ENCODE data around the gene APOC3. TPM values are rescaled to one million over a fixed set of nuclear protein-coding genes. Genes with fewer than 3 reads are reported as not detected.
"Not testable (repeated sequence)": the region's sequence is repeated elsewhere in the genome, so short reads cannot be mapped to it uniquely, and the experiment has no call there.

APOC3 gene
- total and polyA plus RNA-seq, 2 donors from 2014 or later, result 35.6 TPM; not detected in 1

DNA sequence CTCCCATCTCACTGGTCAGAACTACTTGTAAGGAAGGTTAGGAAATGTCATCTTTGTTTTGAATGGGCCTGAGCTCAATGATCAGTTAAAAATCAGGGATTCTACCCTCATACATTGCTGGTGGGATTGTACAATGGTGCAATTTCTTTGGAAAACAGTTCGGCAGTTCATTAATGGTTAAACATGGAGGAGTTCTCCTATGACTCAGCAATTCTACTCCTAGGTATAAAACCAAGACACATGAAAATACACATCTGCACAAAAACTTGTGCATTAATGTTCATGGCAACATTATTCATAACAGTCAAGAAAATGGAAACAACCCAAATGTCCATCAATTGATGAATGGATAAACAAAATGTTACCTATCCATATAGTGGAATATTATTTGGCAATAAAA, 33.2 kb upstream of the APOC3 start:
- Histone ChIP-seq H3K27me3 (ENCODE audit: control insufficient read depth, insufficient read depth, low read length) (no peaks in the 10 kb centered on the region), H3K36me3 (ENCODE audit: control insufficient read depth in 2 of 3, insufficient read depth in 3 of 3, low read length in 3 of 3) (no peaks in the 10 kb centered on the region), H3K4me1 (ENCODE audit: control insufficient read depth in 2 of 3, insufficient read depth in 2 of 3, low read depth in 1 of 3, low read length in 3 of 3) (no peaks in the 10 kb centered on the region), H3K4me3 (ENCODE audit: low read length in 3 of 3) (no peak overlapping the region), H3K9ac (ENCODE audit: low read length in 3 of 3) (no peak overlapping the region), H3K9me3 (ENCODE audit: control insufficient read depth in 2 of 3, insufficient read depth in 1 of 3, low read length in 3 of 3) (no peaks in the 10 kb centered on the region), H3K27ac (ENCODE audit: low read depth in 2 of 2, low read length in 2 of 2) (no peak overlapping the region)
- intact Hi-C loops (cut with DNase I), result no loop called here
- FAIRE-seq (no peak), DNase-seq (no peak)
- no peak for TF ChIP-seq CTCF (IDR thresholded peaks at IDR 0.05; ENCODE audit: borderline replicate concordance, extremely low read depth, insufficient read depth)

DNA sequence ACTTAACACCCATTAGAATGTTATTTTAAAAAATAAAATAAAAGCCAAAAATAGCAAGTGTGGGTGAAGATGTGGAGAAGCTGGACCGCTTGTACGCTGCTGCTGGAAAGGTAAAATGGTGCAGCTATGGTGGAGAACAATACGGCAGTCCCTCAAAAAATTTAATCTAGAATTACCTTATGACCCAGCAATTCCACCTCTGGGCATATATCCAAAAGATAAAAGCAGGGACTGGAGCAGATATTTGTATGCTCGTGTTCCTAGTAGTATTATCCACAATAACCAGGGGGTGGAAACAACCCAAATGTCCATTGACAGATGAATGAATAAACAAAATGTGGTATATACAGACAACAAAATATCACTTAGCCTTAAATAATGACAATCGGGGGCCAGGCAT, 31.9 kb upstream of the APOC3 start:
- Histone ChIP-seq H3K4me1 (ENCODE audit: control insufficient read depth in 2 of 3, insufficient read depth in 2 of 3, low read depth in 1 of 3, low read length in 3 of 3) (no peaks in the 10 kb centered on the region), H3K9me3 (ENCODE audit: control insufficient read depth in 2 of 3, insufficient read depth in 1 of 3, low read length in 3 of 3) (no peaks in the 10 kb centered on the region), H3K36me3 (ENCODE audit: control insufficient read depth in 2 of 3, insufficient read depth in 3 of 3, low read length in 3 of 3) (no peaks in the 10 kb centered on the region), H3K27ac (ENCODE audit: low read depth in 2 of 2, low read length in 2 of 2) (no peak overlapping the region), H3K4me3 (ENCODE audit: low read length in 3 of 3) (no peak overlapping the region), H3K27me3 (ENCODE audit: control insufficient read depth, insufficient read depth, low read length) (no peaks in the 10 kb centered on the region), H3K9ac (ENCODE audit: low read length in 3 of 3) (no peak overlapping the region)
- intact Hi-C loops (cut with DNase I), result no loop called here
- no peak for TF ChIP-seq CTCF (IDR thresholded peaks at IDR 0.05; ENCODE audit: borderline replicate concordance, extremely low read depth, insufficient read depth)
- FAIRE-seq, result no peak
- no peak for DNase-seq

DNA sequence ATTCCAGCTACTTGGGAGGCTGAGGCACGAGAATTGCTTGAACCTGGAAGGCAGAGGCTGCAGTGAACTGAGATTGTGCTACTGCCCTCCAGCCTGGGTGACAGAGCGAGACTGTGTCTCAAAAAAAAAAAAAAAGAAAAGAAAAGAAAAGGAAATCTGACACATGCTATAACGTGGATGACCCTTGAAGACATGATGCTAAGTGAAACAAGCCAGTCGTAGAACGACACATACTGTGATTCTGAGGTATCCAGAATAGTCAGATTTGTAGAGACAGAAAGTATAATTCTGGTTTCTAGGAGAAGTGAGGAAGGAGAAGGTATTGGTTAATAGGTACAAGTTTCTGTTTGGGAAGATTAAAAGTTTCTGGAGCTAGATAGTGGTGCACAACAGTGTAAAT, 31.3 kb upstream of the APOC3 start:
- Histone ChIP-seq H3K36me3 (ENCODE audit: control insufficient read depth in 2 of 3, insufficient read depth in 3 of 3, low read length in 3 of 3) (no peaks in the 10 kb centered on the region), H3K4me3 (ENCODE audit: low read length in 3 of 3) (no peak overlapping the region), H3K27me3 (ENCODE audit: control insufficient read depth, insufficient read depth, low read length) (no peaks in the 10 kb centered on the region), H3K9ac (ENCODE audit: low read length in 3 of 3) (no peak overlapping the region), H3K4me1 (ENCODE audit: control insufficient read depth in 2 of 3, insufficient read depth in 2 of 3, low read depth in 1 of 3, low read length in 3 of 3) (no peaks in the 10 kb centered on the region), H3K9me3 (ENCODE audit: control insufficient read depth in 2 of 3, insufficient read depth in 1 of 3, low read length in 3 of 3) (no peaks in the 10 kb centered on the region), H3K27ac (ENCODE audit: low read depth in 2 of 2, low read length in 2 of 2) (no peak overlapping the region)
- DNase-seq, result no peak
- no peak for FAIRE-seq
- no peak for TF ChIP-seq CTCF (IDR thresholded peaks at IDR 0.05; ENCODE audit: borderline replicate concordance, extremely low read depth, insufficient read depth)
- intact Hi-C loops (cut with DNase I), result no loop called here

DNA sequence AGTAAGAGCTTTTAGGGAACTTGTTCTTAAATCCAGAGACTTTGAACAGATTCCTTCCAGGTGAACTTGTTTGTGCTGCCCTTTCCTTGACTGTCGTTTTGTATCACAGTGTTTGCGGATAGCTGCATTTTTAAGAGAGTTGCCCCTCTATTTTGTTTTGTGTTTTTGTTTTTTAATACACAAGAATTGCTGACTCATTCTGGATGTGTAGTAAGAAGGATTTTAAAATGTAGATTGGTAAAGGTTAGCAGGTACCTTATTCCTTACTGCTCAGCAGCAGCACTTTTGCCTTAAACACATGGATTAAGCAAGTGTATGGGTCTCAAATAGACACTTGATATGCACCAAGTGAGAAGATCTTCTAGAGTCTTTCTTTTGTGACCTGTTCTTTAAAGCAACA, 29.1 kb upstream of the APOC3 start:
- DNase-seq (no peak), FAIRE-seq (no peak)
- Histone ChIP-seq H3K4me1 (ENCODE audit: control insufficient read depth in 2 of 3, insufficient read depth in 2 of 3, low read depth in 1 of 3, low read length in 3 of 3) (no peaks in the 10 kb centered on the region), H3K27ac (ENCODE audit: low read depth in 2 of 2, low read length in 2 of 2) (no peak overlapping the region), H3K36me3 (ENCODE audit: control insufficient read depth in 2 of 3, insufficient read depth in 3 of 3, low read length in 3 of 3) (no peaks in the 10 kb centered on the region), H3K9ac (ENCODE audit: low read length in 3 of 3) (no peak overlapping the region), H3K27me3 (ENCODE audit: control insufficient read depth, insufficient read depth, low read length) (no peaks in the 10 kb centered on the region), H3K4me3 (ENCODE audit: low read length in 3 of 3) (no peak overlapping the region), H3K9me3 (ENCODE audit: control insufficient read depth in 2 of 3, insufficient read depth in 1 of 3, low read length in 3 of 3) (no peaks in the 10 kb centered on the region)
- TF ChIP-seq CTCF (IDR thresholded peaks at IDR 0.05; ENCODE audit: borderline replicate concordance, extremely low read depth, insufficient read depth), result no peak
- intact Hi-C loops (cut with DNase I), result no loop called here

DNA sequence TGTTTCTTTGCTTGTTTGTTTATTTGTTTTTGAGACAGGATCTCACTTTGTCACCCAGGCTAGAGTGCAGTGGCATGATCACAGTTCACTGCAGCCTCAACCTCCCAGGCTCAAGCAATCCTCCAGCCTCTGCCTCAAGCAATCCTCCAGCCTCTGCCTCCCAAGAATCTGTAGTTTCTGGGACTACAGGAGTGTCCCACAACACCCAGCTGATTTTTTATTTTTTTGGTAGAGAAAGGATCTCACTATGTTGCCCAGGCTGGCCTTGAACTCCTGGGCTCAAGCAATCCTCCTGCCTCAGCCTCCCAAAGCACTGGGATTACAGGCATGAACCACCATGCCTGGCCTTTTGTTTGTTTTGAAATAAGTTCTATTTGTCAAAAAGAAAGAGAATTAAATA, 28.0 kb upstream of the APOC3 start:
- H3K4me3 ChIP-seq (ENCODE audit: low read length in 3 of 3); H3K36me3 ChIP-seq (ENCODE audit: control insufficient read depth in 2 of 3, insufficient read depth in 3 of 3, low read length in 3 of 3); H3K9me3 ChIP-seq (ENCODE audit: control insufficient read depth in 2 of 3, insufficient read depth in 1 of 3, low read length in 3 of 3); H3K27ac ChIP-seq (ENCODE audit: low read depth in 2 of 2, low read length in 2 of 2); H3K4me1 ChIP-seq (ENCODE audit: control insufficient read depth in 2 of 3, insufficient read depth in 2 of 3, low read depth in 1 of 3, low read length in 3 of 3); H3K27me3 ChIP-seq (ENCODE audit: control insufficient read depth, insufficient read depth, low read length); FAIRE-seq; DNase-seq; intact Hi-C loops (cut with DNase I); H3K9ac ChIP-seq (ENCODE audit: low read length in 3 of 3): not testable (repeated sequence)

All from kidney (tissue), 14 donors.